ENCODE results near the gene MAST3. TPM values are rescaled to one million over a fixed set of nuclear protein-coding genes. Genes with fewer than 3 reads are reported as not detected.

Gene MAST3
- total RNA-seq, 2 experiments from 2014 or later = 14.8 to 31.4 TPM

- peaks cover 69% of the 10 kb centered on the region for H3K4me1 ChIP-seq (ENCODE audit: insufficient read depth, low read length, poor library complexity, severe bottlenecking)
- H2AFZ ChIP-seq (ENCODE audit: low read length) = no peak overlapping the region
- no peaks in the 10 kb centered on the region for H3K9me3 ChIP-seq (ENCODE audit: low read length)
- no TSS peak for BruUV-seq (replicated peaks)
- peak overlapping the region; percentile 74 for H3K4me2 ChIP-seq (ENCODE audit: low read length)
- peaks cover 19% of the 10 kb centered on the region for H3K79me2 ChIP-seq (ENCODE audit: insufficient read depth, low read depth, low read length)
- H3K27ac ChIP-seq (ENCODE audit: low read depth, low read length, poor library complexity, severe bottlenecking) = peak overlapping the region; percentile 93
- intact Hi-C loops (cut with micrococcal nuclease; ENCODE audit: unreplicated experiment) = no loop called here
- no peak for TF ChIP-seq EZH2phosphoT487 (IDR thresholded peaks at IDR 0.05; ENCODE audit: borderline replicate concordance, low read depth, low read length)
- TF ChIP-seq CTCF (conservative IDR thresholded peaks at IDR 0.05; ENCODE audit: low read length) = no peak
- H3K9me2 ChIP-seq (ENCODE audit: insufficient read depth, low read length) = no peaks in the 10 kb centered on the region
- peaks cover 6% of the 10 kb centered on the region; the same call in 1 of the 2 replicates for H4K20me1 ChIP-seq (ENCODE audit: insufficient read depth, low read length)
- ChIA-PET POLR2A (interaction anchor here (0.5 to 1.5 kb wide), 8 partner anchors 10 to 269 kb away, joined by 3 to 8 read pairs (median 4); partner anchors contain the start of gene MPV17L2), CTCF (ENCODE audit: unreplicated experiment) (interaction anchor here (0.9 to 1.4 kb wide), 2 partner anchors 13 to 23 kb away, joined by 3 read pairs; partner anchors contain the start of gene MPV17L2)
- H3K36me3 ChIP-seq (ENCODE audit: insufficient read depth, low read length) = peaks cover 22% of the 10 kb centered on the region
- H3K4me3 ChIP-seq (ENCODE audit: low read depth, low read length, poor library complexity, severe bottlenecking) = peak overlapping the region; percentile 13
- peak; percentile 79 for DNase-seq (ENCODE audit: low spot score)
These were observed 73.2 kb downstream of the MAST3 start for GRCh38 chr19:18170714-18171255.

GRCh38 chr19:18171605-18172327 is 74.2 kb downstream of the MAST3 start:
- Histone ChIP-seq H3K4me1 (ENCODE audit: insufficient read depth, low read length, poor library complexity, severe bottlenecking) (peaks cover 73% of the 10 kb centered on the region), H3K27ac (ENCODE audit: low read depth, low read length, poor library complexity, severe bottlenecking) (peak overlapping the region; percentile 93), H3K36me3 (ENCODE audit: insufficient read depth, low read length) (peaks cover 25% of the 10 kb centered on the region), H3K9me2 (ENCODE audit: insufficient read depth, low read length) (no peaks in the 10 kb centered on the region), H2AFZ (ENCODE audit: low read length) (no peak overlapping the region), H3K4me3 (ENCODE audit: low read depth, low read length, poor library complexity, severe bottlenecking) (no peak overlapping the region), H3K4me2 (ENCODE audit: low read length) (peak overlapping the region; percentile 74), H3K9me3 (ENCODE audit: low read length) (no peaks in the 10 kb centered on the region), H3K79me2 (ENCODE audit: insufficient read depth, low read depth, low read length) (peaks cover 24% of the 10 kb centered on the region), H4K20me1 (ENCODE audit: insufficient read depth, low read length) (peaks cover 6% of the 10 kb centered on the region; the same call in 1 of the 2 replicates)
- POLR2A ChIA-PET = interaction anchor here (1.3 to 1.5 kb wide), 3 partner anchors 11 to 20 kb away, joined by 4 to 8 read pairs (median 4); partner anchors contain the start of gene MPV17L2
- CTCF ChIA-PET (ENCODE audit: unreplicated experiment) = interaction anchor here (1.4 kb wide), 1 partner anchor 12 kb away, joined by 3 read pairs; no protein-coding TSS in a partner anchor
- TF ChIP-seq CTCF (conservative IDR thresholded peaks at IDR 0.05; ENCODE audit: low read length) = no peak
- no peak for TF ChIP-seq EZH2phosphoT487 (IDR thresholded peaks at IDR 0.05; ENCODE audit: borderline replicate concordance, low read depth, low read length)
- no TSS peak for BruUV-seq (replicated peaks)
- intact Hi-C loops (cut with micrococcal nuclease; ENCODE audit: unreplicated experiment) = no loop called here
- no peak for DNase-seq (ENCODE audit: low spot score)
